ENCODE data around the gene PLXNB2.

GRCh38 chr22:50280022-50280707 lies 27.3 kb downstream of the PLXNB2 start:
- TF ChIP-seq TAF1 (IDR thresholded peaks at IDR 0.05; ENCODE audit: borderline replicate concordance, insufficient read depth, low read length) = no peak
- TF ChIP-seq POLR2AphosphoS5 (IDR thresholded peaks at IDR 0.05; ENCODE audit: low read depth, low read length) = no peak
